Limb (tissue), 2 donors: ENCODE data around the gene GNAO1.
"Not testable (repeated sequence)": the region's sequence is repeated elsewhere in the genome, so short reads cannot be mapped to it uniquely, and the experiment has no call there.

Source experiments
- DNase-seq, 2 donors: peaks; one replicate each; pipeline ENCODE4 v3.0.0-alpha.2; 2016; ENCODE audit errors: extremely low spot score in 2 of 2

GNAO1 gene

GRCh38 chr16:56388209-56388608 is 196.9 kb downstream of the GNAO1 start:
- no peak for DNase-seq

DNA sequence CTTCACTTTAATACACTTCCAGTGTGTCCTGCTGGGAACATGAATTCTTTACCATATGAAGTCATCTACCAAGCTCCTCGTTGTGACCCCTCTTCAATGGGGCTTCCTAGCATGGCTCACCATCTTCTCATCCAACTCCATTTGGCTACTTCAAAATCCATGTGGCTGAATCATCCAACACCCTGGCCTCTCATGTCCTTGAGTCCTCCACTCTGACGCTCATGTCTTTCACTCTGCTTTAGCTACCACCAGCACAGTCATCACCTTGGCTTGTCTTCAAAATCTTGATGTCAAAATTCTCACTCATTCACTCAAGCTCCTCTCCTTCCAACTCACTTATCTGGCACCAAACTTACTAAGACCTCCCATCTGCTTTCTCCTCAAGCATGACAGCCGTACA is 198.3 kb downstream of the GNAO1 start:
- DNase-seq = no peak

GRCh38 chr16:56396724-56397123 is 205.4 kb downstream of the GNAO1 start:
- not testable (repeated sequence) for DNase-seq

- no peak for DNase-seq
Measured at GRCh38 chr16:56399047-56399446, 207.8 kb downstream of the GNAO1 start.

GRCh38 chr16:56399486-56399885 is 208.2 kb downstream of the GNAO1 start:
- DNase-seq = no peak

- no peak for DNase-seq
Measured at GRCh38 chr16:56400458-56400857, 209.2 kb downstream of the GNAO1 start.

DNA sequence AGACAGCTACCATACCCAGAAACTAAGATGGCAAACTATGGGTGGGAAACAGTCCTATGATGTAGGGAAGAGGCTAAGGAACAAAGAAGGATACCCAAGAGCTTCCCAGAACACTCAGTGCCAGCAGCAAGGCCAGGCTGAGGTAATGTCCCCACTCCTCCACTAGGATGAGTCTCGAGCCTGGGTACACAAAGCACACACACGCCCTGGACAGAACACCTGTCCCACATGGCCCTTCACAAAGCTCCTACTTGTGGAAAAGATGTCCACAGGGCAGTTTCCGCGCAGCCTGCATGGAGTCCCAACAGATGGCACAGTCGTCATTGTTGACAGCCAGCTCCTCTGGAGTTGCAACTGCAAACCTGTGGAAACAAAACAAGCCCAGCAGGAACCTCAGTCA is 210.2 kb downstream of the GNAO1 start:
- DNase-seq = no peak

GRCh38 chr16:56405977-56406672 is 214.8 kb downstream of the GNAO1 start:
- no peak for DNase-seq
